Measurements from ENCODE around the gene PALLD. TPM values are rescaled to one million over a fixed set of nuclear protein-coding genes. Genes with fewer than 3 reads are reported as not detected.

PALLD gene
- total RNA-seq, 1 experiment from 2014 or later, result 23.7 TPM

GRCh38 chr4:168564023-168564422 is 67.2 kb downstream of the PALLD start (continued):
- TF ChIP-seq AFF4 (CRISPR knock-in tag; IDR thresholded peaks at IDR 0.05; ENCODE audit: borderline replicate concordance), result no peak
- no peak for TF ChIP-seq USF1 (CRISPR knock-in tag; IDR thresholded peaks at IDR 0.05)
- TF ChIP-seq TCF7 (CRISPR knock-in tag; IDR thresholded peaks at IDR 0.05; ENCODE audit: low read depth), result no peak
- TF ChIP-seq ZNF416 (CRISPR knock-in tag; IDR thresholded peaks at IDR 0.05), result no peak
- TF ChIP-seq SMAD3 (CRISPR knock-in tag; IDR thresholded peaks at IDR 0.05; ENCODE audit: borderline replicate concordance), result no peak
- no peak for TF ChIP-seq ZBTB43 (CRISPR knock-in tag; IDR thresholded peaks at IDR 0.05)

DNA sequence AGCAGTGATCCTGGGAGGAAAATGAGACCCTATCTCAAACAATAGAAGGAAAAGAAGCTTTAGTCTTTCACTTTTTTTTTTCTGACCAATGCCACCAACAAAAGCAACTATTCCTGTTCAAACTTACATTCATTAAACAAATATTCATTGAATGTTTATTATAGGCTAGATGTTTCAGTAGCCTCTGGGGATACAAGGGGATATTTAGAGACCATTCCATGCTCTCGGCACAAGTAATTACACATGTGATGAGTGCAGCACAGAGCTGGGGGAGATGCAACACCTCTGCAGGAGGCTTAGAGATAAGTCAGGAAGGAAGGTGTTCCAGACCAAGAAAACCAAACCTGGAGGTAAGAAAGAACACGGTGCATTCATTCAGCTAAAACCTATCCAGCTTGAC is 68.3 kb downstream of the PALLD start:
- Mint-ChIP-seq H3K36me3 (no peaks in the 10 kb centered on the region), H3K27ac (no peak overlapping the region), H3K4me1 (peaks cover 23% of the 10 kb centered on the region), H3K9me3 (no peaks in the 10 kb centered on the region), H3K4me3 (no peak overlapping the region), H3K27me3 (ENCODE audit: low read depth) (peaks cover 14% of the 10 kb centered on the region)
- POLR2A ChIA-PET, result interaction anchor here (0.7 kb wide), 2 partner anchors 97 to 695 kb away, joined by 4 to 6 read pairs; no protein-coding TSS in a partner anchor
- DNase-seq (ENCODE audit: low spot score), result no peak
- no peak for ATAC-seq
- TF ChIP-seq SMAD3 (CRISPR knock-in tag; IDR thresholded peaks at IDR 0.05; ENCODE audit: borderline replicate concordance) (no peak), NR2C2 (CRISPR knock-in tag; IDR thresholded peaks at IDR 0.05) (no peak), ELF4 (CRISPR knock-in tag; IDR thresholded peaks at IDR 0.05; ENCODE audit: low read depth) (no peak), ZNF219 (CRISPR knock-in tag; IDR thresholded peaks at IDR 0.05; ENCODE audit: borderline replicate concordance) (no peak), TP53 (CRISPR knock-in tag; IDR thresholded peaks at IDR 0.05) (no peak)
- TF ChIP-seq, protein P1, sequence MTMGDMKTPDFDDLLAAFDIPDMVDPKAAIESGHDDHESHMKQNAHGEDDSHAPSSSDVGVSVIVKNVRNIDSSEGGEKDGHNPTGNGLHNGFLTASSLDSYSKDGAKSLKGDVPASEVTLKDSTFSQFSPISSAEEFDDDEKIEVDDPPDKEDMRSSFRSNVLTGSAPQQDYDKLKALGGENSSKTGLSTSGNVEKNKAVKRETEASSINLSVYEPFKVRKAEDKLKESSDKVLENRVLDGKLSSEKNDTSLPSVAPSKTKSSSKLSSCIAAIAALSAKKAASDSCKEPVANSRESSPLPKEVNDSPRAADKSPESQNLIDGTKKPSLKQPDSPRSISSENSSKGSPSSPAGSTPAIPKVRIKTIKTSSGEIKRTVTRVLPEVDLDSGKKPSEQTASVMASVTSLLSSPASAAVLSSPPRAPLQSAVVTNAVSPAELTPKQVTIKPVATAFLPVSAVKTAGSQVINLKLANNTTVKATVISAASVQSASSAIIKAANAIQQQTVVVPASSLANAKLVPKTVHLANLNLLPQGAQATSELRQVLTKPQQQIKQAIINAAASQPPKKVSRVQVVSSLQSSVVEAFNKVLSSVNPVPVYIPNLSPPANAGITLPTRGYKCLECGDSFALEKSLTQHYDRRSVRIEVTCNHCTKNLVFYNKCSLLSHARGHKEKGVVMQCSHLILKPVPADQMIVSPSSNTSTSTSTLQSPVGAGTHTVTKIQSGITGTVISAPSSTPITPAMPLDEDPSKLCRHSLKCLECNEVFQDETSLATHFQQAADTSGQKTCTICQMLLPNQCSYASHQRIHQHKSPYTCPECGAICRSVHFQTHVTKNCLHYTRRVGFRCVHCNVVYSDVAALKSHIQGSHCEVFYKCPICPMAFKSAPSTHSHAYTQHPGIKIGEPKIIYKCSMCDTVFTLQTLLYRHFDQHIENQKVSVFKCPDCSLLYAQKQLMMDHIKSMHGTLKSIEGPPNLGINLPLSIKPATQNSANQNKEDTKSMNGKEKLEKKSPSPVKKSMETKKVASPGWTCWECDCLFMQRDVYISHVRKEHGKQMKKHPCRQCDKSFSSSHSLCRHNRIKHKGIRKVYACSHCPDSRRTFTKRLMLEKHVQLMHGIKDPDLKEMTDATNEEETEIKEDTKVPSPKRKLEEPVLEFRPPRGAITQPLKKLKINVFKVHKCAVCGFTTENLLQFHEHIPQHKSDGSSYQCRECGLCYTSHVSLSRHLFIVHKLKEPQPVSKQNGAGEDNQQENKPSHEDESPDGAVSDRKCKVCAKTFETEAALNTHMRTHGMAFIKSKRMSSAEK (CRISPR knock-in tag; IDR thresholded peaks at IDR 0.05; ENCODE audit: borderline replicate concordance), result no peak
- TF ChIP-seq, protein P2, sequence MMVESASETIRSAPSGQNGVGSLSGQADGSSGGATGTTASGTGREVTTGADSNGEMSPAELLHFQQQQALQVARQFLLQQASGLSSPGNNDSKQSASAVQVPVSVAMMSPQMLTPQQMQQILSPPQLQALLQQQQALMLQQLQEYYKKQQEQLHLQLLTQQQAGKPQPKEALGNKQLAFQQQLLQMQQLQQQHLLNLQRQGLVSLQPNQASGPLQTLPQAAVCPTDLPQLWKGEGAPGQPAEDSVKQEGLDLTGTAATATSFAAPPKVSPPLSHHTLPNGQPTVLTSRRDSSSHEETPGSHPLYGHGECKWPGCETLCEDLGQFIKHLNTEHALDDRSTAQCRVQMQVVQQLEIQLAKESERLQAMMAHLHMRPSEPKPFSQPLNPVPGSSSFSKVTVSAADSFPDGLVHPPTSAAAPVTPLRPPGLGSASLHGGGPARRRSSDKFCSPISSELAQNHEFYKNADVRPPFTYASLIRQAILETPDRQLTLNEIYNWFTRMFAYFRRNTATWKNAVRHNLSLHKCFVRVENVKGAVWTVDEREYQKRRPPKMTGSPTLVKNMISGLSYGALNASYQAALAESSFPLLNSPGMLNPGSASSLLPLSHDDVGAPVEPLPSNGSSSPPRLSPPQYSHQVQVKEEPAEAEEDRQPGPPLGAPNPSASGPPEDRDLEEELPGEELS (CRISPR knock-in tag; IDR thresholded peaks at IDR 0.05), result no peak
- CTCF ChIA-PET, result interaction anchor here (0.7 kb wide), 1 partner anchor 19 kb away, joined by 3 read pairs; no protein-coding TSS in a partner anchor

All from WTC11 (cell line).